ENCODE results near the gene MUC13. TPM values are rescaled to one million over a fixed set of nuclear protein-coding genes. Genes with fewer than 3 reads are reported as not detected.

MUC13 gene
- total RNA-seq, 3 donors from 2014 or later = 445 to 923 (median 899) TPM

GRCh38 chr3:124887177-124887931 is 47.2 kb downstream of the MUC13 start, which contains the start of gene ITGB5:
Gene ITGB5, minus strand, starts transcription at chr3:124887365. Its CDS starts 365 bp downstream, at chr3:124887000.
- TF ChIP-seq CTCF (IDR thresholded peaks at IDR 0.05) = no peak
- Histone ChIP-seq H3K4me1 (ENCODE audit: low read depth) (peaks cover 3% of the 10 kb centered on the region), H3K4me3 (peak within 1 kb of the TSS; percentile 40), H3K36me3 (ENCODE audit: low read depth) (no peaks in the 10 kb centered on the region), H3K9me3 (no peaks in the 10 kb centered on the region)
- peak; percentile 87 for ATAC-seq
- DNase-seq = peak; percentile 79 to 86 (median 84)
- intact Hi-C loops (cut with DNase I, micrococcal nuclease) = no loop called here

GRCh38 chr3:124886168-124887056 is 48.1 kb downstream of the MUC13 start:
- peak; percentile 66 to 82 (median 73) for DNase-seq
- Histone ChIP-seq H3K9me3 (no peaks in the 10 kb centered on the region), H3K4me3 (peak overlapping the region; percentile 40), H3K36me3 (ENCODE audit: low read depth) (no peaks in the 10 kb centered on the region), H3K4me1 (ENCODE audit: low read depth) (peaks cover 3% of the 10 kb centered on the region)
- peak; percentile 82 for ATAC-seq
- no peak for TF ChIP-seq CTCF (IDR thresholded peaks at IDR 0.05)
- intact Hi-C loops (cut with DNase I, micrococcal nuclease) = no loop called here

GRCh38 chr3:124885466-124886167 is 48.9 kb downstream of the MUC13 start:
- intact Hi-C loops (cut with DNase I, micrococcal nuclease) = no loop called here
- no peaks in the 10 kb centered on the region for H3K36me3 ChIP-seq (ENCODE audit: low read depth)
- no peak for TF ChIP-seq CTCF (IDR thresholded peaks at IDR 0.05)
- DNase-seq = no peak
- H3K9me3 ChIP-seq = no peaks in the 10 kb centered on the region
- no peak for ATAC-seq
- no peak overlapping the region for H3K4me3 ChIP-seq
- peaks cover 3% of the 10 kb centered on the region for H3K4me1 ChIP-seq (ENCODE audit: low read depth)

GRCh38 chr3:124884474-124885101 is 50.0 kb downstream of the MUC13 start:
- intact Hi-C loops (cut with DNase I, micrococcal nuclease) = no loop called here
- ATAC-seq = no peak
- no peak for TF ChIP-seq CTCF (IDR thresholded peaks at IDR 0.05)
- no peak for DNase-seq
- Histone ChIP-seq H3K4me1 (ENCODE audit: low read depth) (peaks cover 3% of the 10 kb centered on the region), H3K36me3 (ENCODE audit: low read depth) (no peaks in the 10 kb centered on the region), H3K4me3 (no peak overlapping the region), H3K9me3 (no peaks in the 10 kb centered on the region)
